HG03575 (cell line): ENCODE measurements around the gene GLTP.
"Not testable (repeated sequence)": the region's sequence is repeated elsewhere in the genome, so short reads cannot be mapped to it uniquely, and the experiment has no call there.

Source experiments
- ATAC-seq: cut with Tn5 transposase; IDR thresholded peaks from one replicate; pipeline ENCODE4 v1.9.1; 2021; ENCODE audit not compliant: unreplicated experiment, insufficient number of reproducible peaks, low FRiP score; ENCODE audit errors: extremely low read depth

The GLTP gene

GRCh38 chr12:109880043-109880931, at the start of gene GLTP:
Gene GLTP, minus strand, starts transcription at chr12:109880541. Its CDS starts 167 bp downstream, at chr12:109880374.
- no peak for ATAC-seq

GRCh38 chr12:109929326-109929725, 49.0 kb upstream of the GLTP start:
- not testable (repeated sequence) for ATAC-seq

- ATAC-seq, result no peak
Measured at GRCh38 chr12:109928058-109928656, 47.8 kb upstream of the GLTP start.

- no peak for ATAC-seq
Measured at GRCh38 chr12:109927622-109928021, 47.3 kb upstream of the GLTP start.

GRCh38 chr12:109926488-109927210, 46.3 kb upstream of the GLTP start:
- ATAC-seq, result no peak

- ATAC-seq, result no peak
Measured at GRCh38 chr12:109926016-109926415, 45.7 kb upstream of the GLTP start.

GRCh38 chr12:109925185-109925840, 45.0 kb upstream of the GLTP start:
- no peak for ATAC-seq

- no peak for ATAC-seq
Measured at GRCh38 chr12:109923481-109924245, 43.3 kb upstream of the GLTP start.

- ATAC-seq, result no peak
Measured at GRCh38 chr12:109923038-109923437, 42.7 kb upstream of the GLTP start.

- ATAC-seq, result no peak
Measured at GRCh38 chr12:109921982-109922381, 41.6 kb upstream of the GLTP start.

GRCh38 chr12:109920261-109920780, 40.0 kb upstream of the GLTP start:
- no peak for ATAC-seq

- no peak for ATAC-seq
Measured at GRCh38 chr12:109919456-109919855, 39.1 kb upstream of the GLTP start.

GRCh38 chr12:109916045-109916444, 35.7 kb upstream of the GLTP start:
- no peak for ATAC-seq

- ATAC-seq, result no peak
Measured at GRCh38 chr12:109915171-109916040, 35.1 kb upstream of the GLTP start.

- no peak for ATAC-seq
Measured at GRCh38 chr12:109914461-109914860, 34.1 kb upstream of the GLTP start.

- ATAC-seq, result no peak
Measured at GRCh38 chr12:109912855-109913321, 32.5 kb upstream of the GLTP start.

- ATAC-seq, result no peak
Measured at GRCh38 chr12:109910969-109911348, 30.6 kb upstream of the GLTP start.
